CD4-positive, alpha-beta T cell treated with Interleukin-15 for 4 hours (primary cell): ENCODE measurements around the gene NAP1L4.

ENCODE experiments used
- DNase-seq: peaks from one replicate; pipeline ENCODE4 v3.0.0-alpha.2; 2020; ENCODE audit warnings: low spot score

Gene NAP1L4

DNA sequence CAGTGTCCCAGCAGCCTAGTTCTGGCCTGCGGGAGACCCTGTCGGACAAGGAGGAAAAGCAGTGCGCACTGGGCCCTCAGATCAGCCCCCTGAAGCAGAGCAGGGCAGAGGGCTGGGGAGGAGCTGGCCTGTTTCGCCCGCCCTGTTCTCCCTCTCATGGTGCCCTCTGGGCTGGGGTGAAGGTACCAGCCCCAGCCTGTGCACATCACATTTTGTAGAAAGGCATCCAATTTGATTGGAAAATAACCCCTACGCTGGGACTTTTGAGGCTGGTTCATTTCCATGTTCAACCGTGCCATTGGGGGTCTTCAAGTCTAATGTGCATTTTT is 832 bp upstream of the NAP1L4 start:
- DNase-seq: no peak

DNA sequence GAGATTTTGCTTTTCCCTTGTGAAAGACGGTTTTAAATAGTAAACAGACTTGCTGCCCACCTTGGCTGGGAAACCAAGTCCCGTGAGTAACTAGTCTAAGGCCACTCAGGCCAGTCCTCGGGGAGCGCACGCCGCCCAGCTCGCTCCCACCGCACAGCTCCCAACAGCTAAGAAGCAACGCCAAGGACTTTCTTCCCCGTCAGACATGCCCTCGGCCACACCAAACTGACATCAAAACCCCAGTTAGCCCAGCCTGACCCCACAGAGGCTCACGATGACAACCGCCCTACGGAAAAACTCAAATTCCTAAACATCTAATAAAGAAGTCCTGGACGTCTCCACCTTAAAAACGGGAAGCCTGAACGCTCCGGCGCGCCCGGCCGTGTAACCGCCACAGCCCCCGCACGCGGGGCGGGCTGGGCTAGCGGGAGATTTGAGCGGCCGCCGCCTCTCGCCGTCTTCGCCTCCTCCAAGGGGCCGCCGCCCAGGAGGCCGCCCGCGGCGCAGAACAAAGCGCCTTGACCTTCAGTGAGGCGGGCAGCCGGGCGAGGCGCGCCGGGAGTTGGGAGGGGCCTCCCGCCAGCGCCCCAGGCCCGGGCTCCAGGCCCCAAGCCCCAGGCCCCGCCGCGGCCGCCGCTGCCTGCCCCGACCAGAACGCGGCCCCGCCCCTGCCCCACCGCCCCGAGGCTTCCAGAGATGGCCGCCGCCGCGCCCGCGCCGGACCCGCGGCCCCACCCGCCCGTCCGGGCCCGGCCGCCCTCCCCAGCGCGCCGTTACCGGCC is 486 bp downstream of the NAP1L4 start:
- DNase-seq: no peak

DNA sequence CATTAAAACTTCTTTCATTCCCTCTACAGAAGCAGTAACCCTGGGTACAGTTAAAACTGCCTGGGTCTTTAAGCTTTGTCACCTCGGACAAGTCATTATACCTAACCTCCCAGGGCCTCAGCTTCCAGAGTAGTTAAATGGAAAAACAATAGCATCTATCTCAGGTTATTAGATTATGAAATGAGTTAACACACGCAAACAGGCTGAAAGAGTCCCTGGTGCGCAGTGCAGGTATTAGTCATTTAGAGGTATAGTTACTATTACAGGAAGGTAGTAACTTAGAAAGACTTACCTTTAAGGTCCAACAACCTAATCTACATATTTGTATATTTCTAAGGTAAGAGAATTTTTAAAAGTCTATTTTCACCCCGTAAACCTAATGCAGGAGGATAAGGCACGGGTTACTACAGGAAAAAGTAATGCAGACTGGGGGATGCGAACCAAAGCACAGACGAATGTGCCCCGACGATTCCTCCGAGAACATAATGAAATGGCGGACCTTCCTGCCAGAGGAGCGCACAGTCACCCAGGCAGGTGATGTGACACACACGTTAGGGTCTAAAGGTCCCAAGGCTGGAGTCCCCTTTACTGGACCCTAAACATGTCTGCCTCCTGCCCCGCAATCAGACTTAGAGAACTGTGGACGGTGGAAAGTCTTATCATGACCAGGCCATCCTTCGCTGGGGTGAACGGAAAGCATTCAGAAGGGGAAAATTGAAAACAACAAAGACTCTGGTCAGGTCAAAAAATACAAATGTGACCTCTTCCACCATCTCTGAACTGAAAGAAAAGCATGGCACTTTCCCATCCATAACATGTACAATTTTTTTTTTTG is 1.3 kb downstream of the NAP1L4 start:
- peak; percentile 50 for DNase-seq

DNA sequence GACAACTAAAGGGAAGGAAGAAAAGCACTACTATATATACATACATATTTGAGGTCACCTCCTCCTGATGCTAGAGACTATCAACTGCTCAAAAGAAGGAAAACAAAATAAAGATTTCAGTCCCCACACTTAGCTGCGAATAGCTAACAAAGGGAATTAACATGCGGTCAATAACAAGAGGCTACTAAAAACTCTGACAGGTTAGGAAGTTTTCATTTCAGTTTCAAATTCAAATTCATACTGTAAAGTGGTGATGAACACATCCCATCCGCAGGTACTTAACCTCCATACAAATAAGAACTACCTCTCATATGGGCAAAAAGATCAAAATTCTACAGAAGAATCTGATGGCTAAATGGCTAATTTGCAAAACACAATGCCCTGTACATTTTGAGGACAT is 2.6 kb downstream of the NAP1L4 start:
- no peak for DNase-seq

DNA sequence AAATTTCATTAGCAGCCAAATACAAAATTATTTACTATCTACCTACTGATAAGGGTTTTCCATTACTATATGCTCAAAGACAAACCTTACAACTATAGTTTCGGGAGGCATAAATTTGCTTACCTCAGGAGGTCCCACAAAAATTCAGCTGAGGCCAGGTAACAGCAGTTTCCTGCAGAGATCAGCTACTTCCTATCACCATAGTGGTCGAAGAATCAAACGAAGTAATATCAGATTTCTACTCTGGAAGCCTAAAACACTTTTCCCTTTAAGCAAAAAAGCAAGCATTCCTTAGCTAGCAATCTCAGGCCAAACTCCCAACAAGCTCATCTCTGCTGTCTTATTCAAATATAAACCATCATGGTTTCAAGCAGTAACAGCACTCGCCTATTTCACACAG is 3.1 kb downstream of the NAP1L4 start:
- DNase-seq: no peak

DNA sequence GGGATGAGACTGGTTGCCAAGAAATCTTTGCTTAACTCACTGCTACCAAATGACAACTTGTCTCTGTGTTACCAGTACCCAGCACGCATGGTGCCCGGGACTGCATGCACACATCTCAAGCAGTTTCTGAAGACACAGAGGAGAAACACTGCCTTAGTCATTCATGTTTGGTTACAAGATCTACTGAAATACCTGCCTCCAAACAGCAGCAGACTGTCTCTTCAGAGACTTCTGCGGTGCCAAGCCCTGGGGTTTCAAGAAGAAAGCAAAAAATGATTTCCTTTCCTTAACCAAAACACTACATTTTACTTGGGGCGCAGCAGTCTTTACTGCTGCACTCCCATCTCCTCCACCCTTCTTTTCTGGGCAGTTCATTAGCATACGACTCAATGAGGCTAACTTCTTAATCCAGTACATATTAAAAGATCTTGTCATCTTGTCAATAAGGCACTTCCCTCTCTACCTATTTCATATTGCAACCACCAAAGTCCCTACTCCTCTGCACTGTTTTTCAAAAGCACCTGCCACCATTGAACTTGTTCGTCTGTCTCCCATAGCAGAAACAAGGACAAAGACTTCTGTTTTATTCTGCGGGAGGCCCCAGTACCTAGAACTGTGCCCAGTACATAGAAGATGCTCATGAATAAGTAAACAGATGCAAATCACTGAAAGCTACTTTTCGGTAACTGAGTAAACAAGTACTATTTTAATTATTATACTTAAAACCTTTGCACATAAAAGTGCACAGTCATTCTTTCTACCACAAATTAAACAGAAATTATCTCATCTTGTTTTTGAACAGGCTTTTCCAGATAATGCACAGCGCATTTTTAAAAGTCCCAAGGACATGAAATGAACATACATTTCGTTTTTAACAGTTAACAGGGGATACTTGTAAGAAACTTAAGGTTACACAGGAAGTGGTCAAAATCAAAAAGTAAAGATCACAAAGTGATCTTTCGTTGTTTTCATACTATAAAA is 4.0 kb downstream of the NAP1L4 start:
- DNase-seq: peak; percentile 74

DNA sequence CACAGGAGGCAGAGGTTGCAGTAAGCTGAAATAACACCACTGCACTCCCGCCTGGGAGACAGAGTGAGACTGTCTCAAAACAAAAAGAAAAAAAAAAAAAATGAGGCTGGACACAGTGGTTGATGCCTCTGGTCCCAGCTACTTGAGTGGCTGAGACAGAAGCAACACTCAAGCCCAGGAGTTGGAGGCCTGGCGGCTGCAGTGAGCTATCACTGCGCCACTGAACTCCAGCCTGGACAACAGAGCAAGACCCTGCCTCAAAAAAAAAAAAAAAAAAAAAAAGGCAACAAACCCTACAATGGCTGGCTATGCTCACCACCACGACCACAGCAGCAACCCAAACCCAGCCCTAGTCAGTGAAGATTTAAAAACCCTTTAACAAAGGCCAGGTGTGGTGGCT is 8.2 kb downstream of the NAP1L4 start:
- DNase-seq: no peak

DNA sequence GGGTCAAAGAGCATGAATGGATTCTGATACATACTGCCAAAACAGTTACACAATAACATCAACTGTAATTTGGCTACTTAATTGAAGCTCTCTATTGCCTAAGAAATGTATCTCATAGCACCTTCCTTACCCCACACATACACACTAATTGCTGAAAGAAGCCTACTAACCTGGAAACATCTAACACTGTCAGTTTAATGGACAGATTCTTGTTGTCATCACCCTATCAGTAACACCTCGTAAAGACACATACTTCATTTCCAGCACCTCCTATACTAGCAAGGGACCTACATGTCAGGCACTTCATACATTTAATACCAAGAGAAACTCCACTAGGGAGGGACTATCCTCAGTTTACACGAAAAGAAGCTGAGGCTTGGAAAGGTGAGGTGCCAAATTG is 9.9 kb downstream of the NAP1L4 start:
- no peak for DNase-seq

DNA sequence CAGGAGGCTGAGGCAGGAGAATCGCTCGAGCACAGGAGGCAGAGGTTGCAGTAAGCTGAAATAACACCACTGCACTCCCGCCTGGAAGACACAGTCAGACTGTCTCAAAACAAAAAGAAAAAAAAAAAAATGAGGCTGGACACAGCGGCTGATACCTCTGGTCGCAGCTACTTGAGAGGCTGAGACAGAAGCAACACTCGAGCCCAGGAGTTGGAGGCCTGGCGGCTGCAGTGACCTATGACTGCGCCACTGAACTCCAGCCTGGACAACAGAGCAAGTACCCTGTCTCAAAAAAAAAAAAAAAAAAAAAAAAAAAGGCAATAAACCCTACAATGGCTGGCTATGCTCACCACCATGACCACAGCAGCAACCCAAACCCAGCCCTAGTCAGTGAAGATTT is 11.0 kb downstream of the NAP1L4 start:
- DNase-seq: no peak

DNA sequence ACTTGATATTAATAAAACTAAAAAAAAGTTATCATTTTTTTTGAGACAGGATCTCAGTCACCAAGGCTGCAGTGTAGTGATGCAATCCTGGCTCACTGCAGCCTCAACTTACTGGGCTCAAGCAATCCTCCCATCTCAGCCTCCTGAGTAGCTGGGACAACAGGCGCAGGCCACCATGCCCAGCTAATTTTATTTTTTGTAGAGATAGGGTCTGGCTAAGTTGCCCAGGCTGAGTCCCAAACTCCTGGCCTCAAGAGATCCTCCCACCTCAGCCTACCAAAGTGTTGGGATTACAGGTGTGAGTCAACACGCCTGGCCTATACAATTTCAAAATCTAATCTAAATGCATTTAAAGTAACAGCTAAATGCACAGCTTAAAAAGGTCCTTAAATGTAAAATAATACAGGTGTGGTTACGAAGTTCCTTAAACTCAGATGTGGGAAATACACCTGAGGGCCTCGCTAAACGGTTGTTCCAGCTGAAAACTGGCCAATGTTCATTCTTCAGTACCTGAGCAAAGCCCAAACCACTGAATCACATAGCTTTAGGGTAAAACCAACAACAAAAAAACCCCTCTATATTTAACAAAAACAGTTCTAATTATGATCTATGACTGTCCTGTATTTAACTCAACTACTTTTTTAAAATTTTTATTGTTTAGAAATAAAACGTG is 11.8 kb downstream of the NAP1L4 start:
- no peak for DNase-seq

DNA sequence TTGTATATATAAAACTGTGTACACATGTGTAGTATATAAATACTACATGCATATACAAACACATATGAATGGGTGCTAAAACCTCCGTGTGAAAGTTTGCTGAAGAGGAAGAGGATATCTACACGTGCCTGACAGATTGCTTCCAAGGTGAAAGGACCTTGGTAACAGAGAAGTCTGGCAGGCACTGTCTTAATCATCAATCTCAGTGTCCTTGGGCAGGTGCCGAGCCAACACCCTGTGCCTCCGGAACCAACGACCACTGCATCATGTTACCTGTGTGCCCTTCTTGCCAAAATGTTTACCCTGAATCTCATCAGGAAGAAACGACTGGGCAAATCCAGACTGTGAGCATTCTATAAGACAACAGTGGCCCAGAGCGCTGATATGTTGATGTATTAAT is 15.0 kb downstream of the NAP1L4 start:
- DNase-seq: no peak

DNA sequence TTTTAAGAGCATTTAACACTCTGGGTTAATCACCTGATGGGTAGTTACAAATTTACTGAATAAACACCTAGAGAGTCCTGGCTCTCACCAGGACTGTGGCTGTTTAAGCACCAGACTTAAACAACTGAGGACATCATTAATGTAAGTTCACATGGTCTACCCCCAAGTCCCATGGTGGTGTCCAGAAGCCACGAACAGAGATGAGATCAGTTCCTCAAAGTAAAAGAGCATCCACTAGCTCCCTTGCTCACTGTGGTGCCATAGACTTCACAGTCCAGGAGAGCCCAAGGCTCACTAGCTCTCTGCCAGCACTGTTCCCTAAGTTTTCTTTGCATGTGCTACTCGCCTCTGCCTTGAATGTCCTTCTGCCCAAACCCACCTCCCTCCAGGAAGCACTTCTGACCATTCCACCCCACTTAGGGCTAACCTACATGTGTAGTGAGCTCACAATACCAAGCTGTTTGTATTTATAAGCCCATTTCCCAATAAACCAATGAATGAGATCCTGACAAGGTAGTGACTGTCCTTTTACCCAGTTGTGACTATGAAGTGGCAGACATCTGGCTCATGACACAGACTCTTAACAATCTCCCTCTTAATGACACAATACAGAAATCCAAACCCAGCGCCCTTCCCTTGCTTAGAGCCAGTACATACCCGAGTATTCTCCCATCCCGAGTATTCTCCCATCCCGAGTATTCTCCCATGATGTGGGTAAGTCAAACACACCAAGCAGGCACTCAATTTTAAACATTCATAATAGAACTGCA is 15.7 kb downstream of the NAP1L4 start:
- no peak for DNase-seq

DNA sequence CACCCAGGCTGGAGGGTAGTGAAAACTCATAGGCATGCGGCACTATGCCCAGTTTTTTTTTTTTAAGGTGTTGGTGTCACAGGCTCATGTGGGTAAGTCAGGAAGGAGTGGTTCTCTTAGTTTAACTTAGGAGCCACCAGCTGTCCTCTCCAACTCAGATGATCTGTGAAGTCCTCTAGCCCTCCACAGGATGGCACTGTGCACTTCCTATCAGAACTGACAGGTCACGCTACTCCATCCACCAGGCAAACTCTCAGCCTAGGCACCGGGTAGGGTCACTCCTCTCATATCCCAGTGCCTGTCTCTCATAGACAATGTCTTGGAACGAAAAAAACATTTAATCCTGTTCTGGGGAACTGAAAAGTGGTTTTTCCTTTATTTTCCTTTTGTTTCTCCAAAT is 16.5 kb downstream of the NAP1L4 start:
- DNase-seq: peak; percentile 45

DNA sequence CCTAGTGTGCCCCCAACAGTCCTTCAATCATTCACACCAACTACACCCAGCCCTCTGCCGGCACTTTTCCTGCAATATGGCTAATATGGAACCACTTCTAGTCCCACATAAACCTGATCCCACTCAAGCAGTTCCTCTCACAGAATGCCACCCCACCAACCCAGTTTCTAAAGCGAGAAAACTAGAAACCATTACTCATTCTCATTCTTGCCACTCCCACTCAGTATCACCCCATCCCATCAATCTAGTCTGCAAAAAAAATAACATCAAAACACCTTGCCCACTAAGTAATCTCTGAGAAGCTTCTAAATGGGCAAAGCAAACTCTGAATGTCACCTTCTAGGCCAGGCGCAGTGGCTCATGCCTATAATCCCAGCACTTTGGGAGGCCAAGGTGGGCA is 17.9 kb downstream of the NAP1L4 start:
- no peak for DNase-seq

DNA sequence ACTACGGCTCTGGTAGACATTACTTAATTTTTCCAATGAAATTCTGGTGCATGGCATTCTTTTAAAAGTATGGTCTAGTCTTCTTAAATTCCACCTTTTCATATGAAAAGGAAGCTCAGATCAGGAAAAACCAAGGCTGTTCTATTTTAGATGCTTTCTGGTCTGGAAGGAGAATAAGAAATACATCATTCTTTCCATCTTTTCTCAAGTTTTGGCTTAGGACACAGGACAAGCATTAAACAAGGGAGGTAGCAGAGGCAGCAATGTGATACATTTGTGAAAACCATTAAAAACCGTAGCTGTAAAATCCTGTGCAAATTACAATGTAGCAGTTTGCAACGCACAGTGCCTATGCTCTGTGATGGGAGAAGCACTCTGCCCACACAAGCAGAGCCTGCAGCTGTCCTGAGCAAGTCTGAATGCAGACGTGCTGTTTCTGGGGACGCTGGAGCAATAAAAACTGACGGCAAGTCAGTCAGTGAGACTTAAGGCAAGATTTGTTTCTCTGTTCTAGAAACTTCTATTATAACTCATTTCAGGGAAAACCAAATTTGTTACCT is 23.7 kb downstream of the NAP1L4 start:
- no peak for DNase-seq

DNA sequence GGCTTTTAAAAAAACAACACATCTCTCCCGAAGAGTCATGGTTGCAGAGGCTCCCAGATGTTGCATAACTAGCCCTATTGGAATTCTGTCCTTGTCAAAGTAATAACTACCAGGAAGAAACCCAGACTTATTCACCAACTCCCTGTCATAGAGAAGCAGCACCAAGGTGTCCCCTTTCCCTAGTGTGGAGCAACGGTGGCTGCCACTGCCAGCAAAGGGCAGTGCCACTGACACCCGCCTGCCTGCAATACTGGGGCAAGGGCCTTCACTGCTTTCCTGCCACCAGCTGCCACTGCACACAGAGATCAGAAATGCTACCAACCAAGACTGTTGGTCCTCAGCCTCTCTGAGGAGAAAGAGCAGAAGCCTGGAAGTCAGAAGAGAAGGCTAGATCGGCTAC is 27.3 kb downstream of the NAP1L4 start:
- no peak for DNase-seq

DNA sequence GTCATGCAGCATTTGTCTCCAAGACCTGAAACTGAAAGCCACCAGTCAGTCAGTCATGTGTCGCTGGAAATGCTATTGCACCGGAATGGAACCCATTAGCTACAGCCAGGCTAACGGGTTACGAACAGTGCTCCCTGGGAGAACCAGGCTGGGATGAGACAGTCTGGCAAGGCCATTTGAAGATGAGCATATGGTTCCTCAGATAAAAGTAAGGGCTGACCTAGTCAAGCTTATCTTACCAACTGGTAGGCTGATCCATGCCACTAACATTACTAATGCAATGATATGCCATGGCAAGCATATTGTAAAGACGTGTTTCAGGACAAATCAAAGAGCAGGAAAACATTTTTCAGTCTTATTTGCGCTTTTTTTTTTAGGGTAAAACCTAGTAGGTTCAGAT is 28.4 kb downstream of the NAP1L4 start:
- no peak for DNase-seq

DNA sequence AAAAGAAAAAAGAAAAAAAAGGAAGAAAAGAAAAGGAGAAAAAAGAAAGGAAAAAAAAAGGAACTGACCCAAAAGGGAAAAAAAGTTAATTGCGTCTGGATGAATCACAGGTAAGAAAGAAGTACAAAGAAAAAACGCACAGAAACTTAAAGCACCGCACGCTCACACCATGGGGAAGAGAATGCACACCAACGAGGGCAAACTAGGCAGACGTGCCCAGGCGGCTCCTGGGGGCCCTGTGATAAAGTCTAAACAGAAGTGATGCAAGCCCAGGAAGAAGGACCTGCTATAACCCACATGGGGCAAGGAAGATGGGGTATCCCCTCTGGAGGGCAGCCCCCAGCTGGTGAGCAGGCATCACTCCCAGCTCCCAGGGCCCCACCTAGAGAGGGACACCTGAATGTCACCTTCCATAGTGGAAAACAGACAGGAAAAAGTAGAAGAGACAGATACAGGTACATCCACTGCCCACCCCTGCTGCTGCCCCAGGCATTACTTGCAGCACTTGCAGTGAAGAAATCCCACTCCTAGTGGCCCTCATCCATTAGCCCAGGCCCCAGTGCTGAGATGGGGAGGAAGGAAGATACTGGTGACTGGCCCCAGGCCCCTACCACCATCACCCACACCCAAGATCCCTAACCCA is 28.9 kb downstream of the NAP1L4 start:
- no peak for DNase-seq

DNA sequence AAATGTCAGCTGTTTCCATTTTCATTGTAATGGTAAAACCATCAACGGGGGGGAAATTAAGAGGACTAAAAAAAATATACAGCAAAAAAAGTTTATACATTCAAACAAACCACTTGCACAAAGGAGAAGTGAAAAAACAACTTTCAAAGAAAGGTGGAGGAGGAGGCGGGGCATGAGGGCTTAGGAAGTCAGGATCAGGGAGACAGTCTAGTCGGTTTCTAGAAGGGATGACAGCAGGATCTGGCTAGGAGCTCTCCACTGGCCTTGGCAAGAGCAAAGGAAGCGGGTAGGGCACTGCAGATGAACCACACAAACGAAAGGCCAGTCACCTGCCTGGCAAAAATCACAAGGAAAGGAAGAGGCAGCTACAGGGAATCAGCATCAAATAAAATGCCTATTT is 31.0 kb downstream of the NAP1L4 start:
- DNase-seq: no peak

DNA sequence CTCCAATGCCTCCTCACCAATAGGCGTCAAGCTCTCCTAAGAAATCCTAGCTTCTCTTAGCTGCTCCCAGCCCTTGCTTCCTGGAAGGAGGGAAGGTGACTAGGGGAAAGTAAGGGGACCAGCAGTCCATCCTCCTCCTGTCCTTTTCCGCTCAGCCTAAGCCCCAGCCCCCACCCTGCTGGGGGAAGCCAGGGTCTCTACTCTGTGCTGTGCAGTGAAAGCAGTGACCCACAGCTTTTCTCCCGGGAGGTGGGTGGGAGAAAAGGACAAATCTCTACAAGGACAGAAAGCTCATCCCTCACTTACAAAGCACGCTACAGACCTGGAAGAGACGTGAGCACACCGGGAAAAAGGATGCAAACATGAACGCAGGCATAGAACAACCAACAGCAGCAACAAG is 32.0 kb downstream of the NAP1L4 start:
- DNase-seq: no peak
